ENCODE measurements around the gene ATP10A.

Gene ATP10A

DNA sequence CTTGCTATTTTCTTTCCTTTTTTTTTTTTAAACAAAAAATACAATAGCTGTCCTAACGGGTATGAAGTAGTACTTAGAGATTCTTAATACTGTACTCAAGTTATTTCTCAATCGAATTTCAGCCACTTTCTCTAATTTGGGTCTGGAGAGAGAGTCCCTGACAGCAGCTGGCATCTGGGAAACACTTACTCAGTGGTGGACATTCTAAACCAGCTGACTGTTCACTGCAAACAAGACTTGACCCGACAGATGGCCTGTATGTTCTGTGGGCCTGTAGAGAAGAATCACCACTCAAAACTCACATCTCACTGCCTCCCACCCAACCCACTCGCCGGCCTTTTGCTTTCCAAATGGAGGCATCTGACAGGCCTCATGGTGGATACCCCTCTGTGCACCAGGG lies 199.6 kb downstream of the ATP10A start:
- TF ChIP-seq ZNF70 (CRISPR knock-in tag; IDR thresholded peaks at IDR 0.05), result no peak
- TF ChIP-seq ARNTL (CRISPR knock-in tag; IDR thresholded peaks at IDR 0.05; ENCODE audit: borderline replicate concordance, low read depth), result no peak
- TF ChIP-seq, protein P1, sequence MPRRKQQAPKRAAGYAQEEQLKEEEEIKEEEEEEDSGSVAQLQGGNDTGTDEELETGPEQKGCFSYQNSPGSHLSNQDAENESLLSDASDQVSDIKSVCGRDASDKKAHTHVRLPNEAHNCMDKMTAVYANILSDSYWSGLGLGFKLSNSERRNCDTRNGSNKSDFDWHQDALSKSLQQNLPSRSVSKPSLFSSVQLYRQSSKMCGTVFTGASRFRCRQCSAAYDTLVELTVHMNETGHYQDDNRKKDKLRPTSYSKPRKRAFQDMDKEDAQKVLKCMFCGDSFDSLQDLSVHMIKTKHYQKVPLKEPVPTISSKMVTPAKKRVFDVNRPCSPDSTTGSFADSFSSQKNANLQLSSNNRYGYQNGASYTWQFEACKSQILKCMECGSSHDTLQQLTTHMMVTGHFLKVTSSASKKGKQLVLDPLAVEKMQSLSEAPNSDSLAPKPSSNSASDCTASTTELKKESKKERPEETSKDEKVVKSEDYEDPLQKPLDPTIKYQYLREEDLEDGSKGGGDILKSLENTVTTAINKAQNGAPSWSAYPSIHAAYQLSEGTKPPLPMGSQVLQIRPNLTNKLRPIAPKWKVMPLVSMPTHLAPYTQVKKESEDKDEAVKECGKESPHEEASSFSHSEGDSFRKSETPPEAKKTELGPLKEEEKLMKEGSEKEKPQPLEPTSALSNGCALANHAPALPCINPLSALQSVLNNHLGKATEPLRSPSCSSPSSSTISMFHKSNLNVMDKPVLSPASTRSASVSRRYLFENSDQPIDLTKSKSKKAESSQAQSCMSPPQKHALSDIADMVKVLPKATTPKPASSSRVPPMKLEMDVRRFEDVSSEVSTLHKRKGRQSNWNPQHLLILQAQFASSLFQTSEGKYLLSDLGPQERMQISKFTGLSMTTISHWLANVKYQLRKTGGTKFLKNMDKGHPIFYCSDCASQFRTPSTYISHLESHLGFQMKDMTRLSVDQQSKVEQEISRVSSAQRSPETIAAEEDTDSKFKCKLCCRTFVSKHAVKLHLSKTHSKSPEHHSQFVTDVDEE (CRISPR knock-in tag; IDR thresholded peaks at IDR 0.05), result no peak
- TF ChIP-seq GLIS3 (CRISPR knock-in tag; IDR thresholded peaks at IDR 0.05), result no peak
- no peak for TF ChIP-seq CSDC2 (CRISPR knock-in tag; IDR thresholded peaks at IDR 0.05)
- no peak for TF ChIP-seq ESRRG (CRISPR knock-in tag; IDR thresholded peaks at IDR 0.05)
- ATAC-seq, result no peak

DNA sequence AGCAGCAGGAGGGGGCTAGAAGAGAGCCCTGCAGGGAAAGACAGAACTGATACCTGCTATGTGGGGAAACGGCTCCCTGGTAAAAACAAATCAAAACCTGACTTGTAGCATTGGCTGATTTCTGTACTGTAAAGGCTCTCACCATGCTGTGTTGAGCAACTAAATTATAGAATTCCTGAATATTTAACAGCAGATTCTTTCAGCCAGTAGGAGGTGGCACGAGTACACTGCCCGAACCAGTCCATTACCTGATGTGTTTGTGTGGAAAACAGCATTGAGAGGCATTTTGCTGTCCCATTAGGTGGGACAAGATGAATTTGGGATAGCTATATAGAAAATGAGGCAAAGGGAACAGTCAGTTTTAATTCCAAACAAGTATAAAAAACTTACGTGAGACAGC lies 201.2 kb downstream of the ATP10A start:
- no peak for TF ChIP-seq ESRRG (CRISPR knock-in tag; IDR thresholded peaks at IDR 0.05)
- no peak for TF ChIP-seq GLIS3 (CRISPR knock-in tag; IDR thresholded peaks at IDR 0.05)
- TF ChIP-seq, protein P2, sequence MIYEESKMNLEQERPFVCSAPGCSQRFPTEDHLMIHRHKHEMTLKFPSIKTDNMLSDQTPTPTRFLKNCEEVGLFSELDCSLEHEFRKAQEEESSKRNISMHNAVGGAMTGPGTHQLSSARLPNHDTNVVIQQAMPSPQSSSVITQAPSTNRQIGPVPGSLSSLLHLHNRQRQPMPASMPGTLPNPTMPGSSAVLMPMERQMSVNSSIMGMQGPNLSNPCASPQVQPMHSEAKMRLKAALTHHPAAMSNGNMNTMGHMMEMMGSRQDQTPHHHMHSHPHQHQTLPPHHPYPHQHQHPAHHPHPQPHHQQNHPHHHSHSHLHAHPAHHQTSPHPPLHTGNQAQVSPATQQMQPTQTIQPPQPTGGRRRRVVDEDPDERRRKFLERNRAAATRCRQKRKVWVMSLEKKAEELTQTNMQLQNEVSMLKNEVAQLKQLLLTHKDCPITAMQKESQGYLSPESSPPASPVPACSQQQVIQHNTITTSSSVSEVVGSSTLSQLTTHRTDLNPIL (CRISPR knock-in tag; IDR thresholded peaks at IDR 0.05; ENCODE audit: low read depth), result no peak
- TF ChIP-seq TOX (CRISPR knock-in tag; IDR thresholded peaks at IDR 0.05; ENCODE audit: borderline replicate concordance), result no peak
- TF ChIP-seq PPARA (CRISPR knock-in tag; IDR thresholded peaks at IDR 0.05; ENCODE audit: borderline replicate concordance), result no peak
- no peak for TF ChIP-seq ZNF70 (CRISPR knock-in tag; IDR thresholded peaks at IDR 0.05)
- no peak for TF ChIP-seq ZC3H10 (CRISPR knock-in tag; IDR thresholded peaks at IDR 0.05)
- no peak for TF ChIP-seq ZNF565 (CRISPR knock-in tag; conservative IDR thresholded peaks at IDR 0.05; ENCODE audit: low read depth)
- no peak for TF ChIP-seq ZNF8 (CRISPR knock-in tag; IDR thresholded peaks at IDR 0.05)
- TF ChIP-seq OSR1 (CRISPR knock-in tag; IDR thresholded peaks at IDR 0.05), result no peak
- TF ChIP-seq ZFP30 (CRISPR knock-in tag; IDR thresholded peaks at IDR 0.05), result no peak
- TF ChIP-seq TCF4 (CRISPR knock-in tag; IDR thresholded peaks at IDR 0.05; ENCODE audit: borderline replicate concordance), result no peak
- TF ChIP-seq, protein P3, sequence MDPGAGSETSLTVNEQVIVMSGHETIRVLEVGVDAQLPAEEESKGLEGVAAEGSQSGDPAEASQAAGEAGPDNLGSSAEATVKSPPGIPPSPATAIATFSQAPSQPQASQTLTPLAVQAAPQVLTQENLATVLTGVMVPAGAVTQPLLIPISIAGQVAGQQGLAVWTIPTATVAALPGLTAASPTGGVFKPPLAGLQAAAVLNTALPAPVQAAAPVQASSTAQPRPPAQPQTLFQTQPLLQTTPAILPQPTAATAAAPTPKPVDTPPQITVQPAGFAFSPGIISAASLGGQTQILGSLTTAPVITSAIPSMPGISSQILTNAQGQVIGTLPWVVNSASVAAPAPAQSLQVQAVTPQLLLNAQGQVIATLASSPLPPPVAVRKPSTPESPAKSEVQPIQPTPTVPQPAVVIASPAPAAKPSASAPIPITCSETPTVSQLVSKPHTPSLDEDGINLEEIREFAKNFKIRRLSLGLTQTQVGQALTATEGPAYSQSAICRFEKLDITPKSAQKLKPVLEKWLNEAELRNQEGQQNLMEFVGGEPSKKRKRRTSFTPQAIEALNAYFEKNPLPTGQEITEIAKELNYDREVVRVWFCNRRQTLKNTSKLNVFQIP (CRISPR knock-in tag; IDR thresholded peaks at IDR 0.05; ENCODE audit: borderline replicate concordance, low read depth), result no peak
- TF ChIP-seq CSDC2 (CRISPR knock-in tag; IDR thresholded peaks at IDR 0.05), result no peak
- no peak for TF ChIP-seq SNAI2 (CRISPR knock-in tag; IDR thresholded peaks at IDR 0.05)
- TF ChIP-seq, protein P1 (CRISPR knock-in tag; IDR thresholded peaks at IDR 0.05), result no peak
- TF ChIP-seq BACH2 (CRISPR knock-in tag; IDR thresholded peaks at IDR 0.05; ENCODE audit: borderline replicate concordance), result no peak
- TF ChIP-seq, protein P4, sequence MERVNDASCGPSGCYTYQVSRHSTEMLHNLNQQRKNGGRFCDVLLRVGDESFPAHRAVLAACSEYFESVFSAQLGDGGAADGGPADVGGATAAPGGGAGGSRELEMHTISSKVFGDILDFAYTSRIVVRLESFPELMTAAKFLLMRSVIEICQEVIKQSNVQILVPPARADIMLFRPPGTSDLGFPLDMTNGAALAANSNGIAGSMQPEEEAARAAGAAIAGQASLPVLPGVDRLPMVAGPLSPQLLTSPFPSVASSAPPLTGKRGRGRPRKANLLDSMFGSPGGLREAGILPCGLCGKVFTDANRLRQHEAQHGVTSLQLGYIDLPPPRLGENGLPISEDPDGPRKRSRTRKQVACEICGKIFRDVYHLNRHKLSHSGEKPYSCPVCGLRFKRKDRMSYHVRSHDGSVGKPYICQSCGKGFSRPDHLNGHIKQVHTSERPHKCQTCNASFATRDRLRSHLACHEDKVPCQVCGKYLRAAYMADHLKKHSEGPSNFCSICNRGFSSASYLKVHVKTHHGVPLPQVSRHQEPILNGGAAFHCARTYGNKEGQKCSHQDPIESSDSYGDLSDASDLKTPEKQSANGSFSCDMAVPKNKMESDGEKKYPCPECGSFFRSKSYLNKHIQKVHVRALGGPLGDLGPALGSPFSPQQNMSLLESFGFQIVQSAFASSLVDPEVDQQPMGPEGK (CRISPR knock-in tag; IDR thresholded peaks at IDR 0.05; ENCODE audit: borderline replicate concordance), result no peak
- no peak for ATAC-seq

DNA sequence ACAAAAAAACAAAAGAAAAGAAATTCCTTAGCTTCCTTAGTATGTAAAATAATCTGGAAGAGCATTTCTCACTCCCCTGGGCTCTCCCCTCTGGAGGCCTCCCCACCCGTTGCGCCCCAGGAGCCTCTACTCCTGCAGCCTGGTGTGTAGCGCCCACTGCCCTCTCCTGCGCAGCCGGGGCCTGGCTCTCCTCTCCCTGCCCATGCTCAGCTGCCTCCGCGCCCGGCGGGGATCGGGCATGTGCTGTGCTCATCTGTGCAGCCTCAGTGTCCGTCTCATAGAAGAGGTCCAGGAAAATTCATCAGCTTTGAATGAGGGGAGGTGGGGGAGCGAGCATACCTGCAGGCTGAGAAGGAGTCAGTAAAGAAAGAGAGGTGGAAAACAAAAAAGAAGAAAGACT lies 203.9 kb downstream of the ATP10A start:
- no peak for ATAC-seq
- TF ChIP-seq TCF4 (CRISPR knock-in tag; IDR thresholded peaks at IDR 0.05; ENCODE audit: borderline replicate concordance) (no peak), ESRRG (CRISPR knock-in tag; IDR thresholded peaks at IDR 0.05) (no peak), ZNF565 (CRISPR knock-in tag; conservative IDR thresholded peaks at IDR 0.05; ENCODE audit: low read depth) (no peak), ZNF70 (CRISPR knock-in tag; IDR thresholded peaks at IDR 0.05) (no peak), SNAI2 (CRISPR knock-in tag; IDR thresholded peaks at IDR 0.05) (no peak)
